Smooth muscle cell of bladder (primary cell): ENCODE data around the gene PIP5K1B. TPM values are rescaled to one million over a fixed set of nuclear protein-coding genes. Genes with fewer than 3 reads are reported as not detected.

ENCODE experiments used
- total RNA-seq: library from RNA; depleted of rRNA; stranded (reverse); fragments of >200 nt; gene quantifications from 2 replicates; pipeline ENCODE4 v1.2.3, GENCODE V29; 2014

Gene PIP5K1B, protein sequence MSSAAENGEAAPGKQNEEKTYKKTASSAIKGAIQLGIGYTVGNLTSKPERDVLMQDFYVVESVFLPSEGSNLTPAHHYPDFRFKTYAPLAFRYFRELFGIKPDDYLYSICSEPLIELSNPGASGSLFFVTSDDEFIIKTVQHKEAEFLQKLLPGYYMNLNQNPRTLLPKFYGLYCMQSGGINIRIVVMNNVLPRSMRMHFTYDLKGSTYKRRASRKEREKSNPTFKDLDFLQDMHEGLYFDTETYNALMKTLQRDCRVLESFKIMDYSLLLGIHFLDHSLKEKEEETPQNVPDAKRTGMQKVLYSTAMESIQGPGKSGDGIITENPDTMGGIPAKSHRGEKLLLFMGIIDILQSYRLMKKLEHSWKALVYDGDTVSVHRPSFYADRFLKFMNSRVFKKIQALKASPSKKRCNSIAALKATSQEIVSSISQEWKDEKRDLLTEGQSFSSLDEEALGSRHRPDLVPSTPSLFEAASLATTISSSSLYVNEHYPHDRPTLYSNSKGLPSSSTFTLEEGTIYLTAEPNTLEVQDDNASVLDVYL
- under 0.01 TPM in 2 replicates for total RNA-seq

DNA sequence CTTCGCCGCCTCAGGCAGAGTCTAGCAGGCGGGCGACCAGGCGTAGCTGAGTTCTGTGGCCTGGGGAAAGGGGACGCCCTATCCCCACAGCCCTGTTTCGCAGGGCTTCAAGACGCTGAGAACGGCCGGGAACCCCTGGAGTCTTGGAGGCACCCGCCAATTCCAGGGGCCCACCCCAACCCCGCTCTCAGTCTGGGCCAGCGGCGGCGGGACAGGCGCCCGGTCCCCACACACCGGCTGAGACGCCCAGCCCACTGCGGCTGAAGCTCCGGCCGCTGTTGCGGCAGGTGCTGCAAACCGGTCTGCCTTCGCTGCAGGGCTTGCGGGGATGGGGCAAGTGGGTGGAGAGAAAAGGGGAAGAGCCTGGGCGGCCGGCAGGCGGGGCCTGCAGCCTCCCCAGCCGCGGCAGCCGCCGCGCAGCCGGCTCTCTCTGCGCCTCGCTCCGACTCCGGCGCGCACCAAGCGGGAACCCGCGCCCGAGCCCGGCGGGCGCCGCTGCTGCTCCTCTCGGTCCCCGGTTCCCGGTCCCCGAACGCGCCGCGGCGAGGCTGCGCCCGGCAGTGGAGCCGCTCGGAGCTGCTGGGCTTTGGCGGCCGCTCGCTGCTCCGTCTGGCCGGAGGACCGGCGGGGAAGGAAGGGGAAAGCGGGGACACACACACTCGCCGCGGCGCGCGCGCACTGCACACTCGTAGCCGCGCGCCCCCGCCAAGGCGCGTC lies at the start of gene PIP5K1B:
PIP5K1B (plus strand) TSS at position 427 of the 717 bp plus-strand sequence. CDS start 117,375 bp downstream, outside the sequence.

DNA sequence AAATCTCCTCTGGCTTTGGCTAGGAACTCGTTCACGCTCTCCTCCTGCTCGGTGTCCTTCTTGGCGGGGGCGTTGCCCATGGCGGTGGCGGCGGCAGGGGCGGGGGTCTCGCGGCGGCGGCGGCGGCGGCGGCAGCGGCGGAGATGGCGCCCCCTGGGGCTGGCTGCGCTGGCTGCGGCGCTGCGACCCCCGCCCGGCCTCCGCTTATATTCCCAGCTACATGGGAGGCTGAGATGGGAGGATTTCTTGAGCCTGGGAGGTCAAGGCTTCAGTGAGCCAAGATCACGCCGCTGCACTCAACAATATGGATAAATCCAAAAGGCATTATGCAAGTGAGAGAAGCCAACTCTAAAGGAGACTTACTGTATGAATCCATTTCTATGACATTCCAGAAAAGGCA lies 309.0 kb downstream of the PIP5K1B start, which contains the start of gene PRKACG:
PRKACG (minus strand) TSS at position 101 of the 400 bp plus-strand sequence; CDS start at position 80, 21 bp downstream.

DNA sequence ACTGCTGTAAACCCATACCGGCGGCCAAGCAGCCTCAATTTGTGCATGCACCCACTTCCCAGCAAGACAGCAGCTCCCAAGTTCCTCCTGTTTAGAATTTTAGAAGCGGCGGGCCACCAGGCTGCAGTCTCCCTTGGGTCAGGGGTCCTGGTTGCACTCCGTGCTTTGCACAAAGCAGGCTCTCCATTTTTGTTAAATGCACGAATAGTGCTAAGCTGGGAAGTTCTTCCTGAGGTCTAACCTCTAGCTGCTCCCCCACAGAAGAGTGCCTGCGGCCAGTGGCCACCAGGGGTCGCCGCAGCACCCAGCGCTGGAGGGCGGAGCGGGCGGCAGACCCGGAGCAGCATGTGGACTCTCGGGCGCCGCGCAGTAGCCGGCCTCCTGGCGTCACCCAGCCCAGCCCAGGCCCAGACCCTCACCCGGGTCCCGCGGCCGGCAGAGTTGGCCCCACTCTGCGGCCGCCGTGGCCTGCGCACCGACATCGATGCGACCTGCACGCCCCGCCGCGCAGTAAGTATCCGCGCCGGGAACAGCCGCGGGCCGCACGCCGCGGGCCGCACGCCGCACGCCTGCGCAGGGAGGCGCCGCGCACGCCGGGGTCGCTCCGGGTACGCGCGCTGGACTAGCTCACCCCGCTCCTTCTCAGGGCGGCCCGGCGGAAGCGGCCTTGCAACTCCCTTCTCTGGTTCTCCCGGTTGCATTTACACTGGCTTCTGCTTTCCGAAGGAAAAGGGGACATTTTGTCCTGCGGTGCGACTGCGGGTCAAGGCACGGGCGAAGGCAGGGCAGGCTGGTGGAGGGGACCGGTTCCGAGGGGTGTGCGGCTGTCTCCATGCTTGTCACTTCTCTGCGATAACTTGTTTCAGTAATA lies 330.6 kb downstream of the PIP5K1B start, which contains the start of gene FXN:
FXN (plus strand) TSS at position 315 of the 871 bp plus-strand sequence; CDS start at position 346, 31 bp downstream.

Other genes starting within 250 kb of the PIP5K1B start
- not detected in 2 replicates for gene TMEM252, start 164.4 kb upstream of the PIP5K1B start, total RNA-seq